Stomach (tissue), 9 donors: ENCODE data around the gene SEMA4D. TPM values are rescaled to one million over a fixed set of nuclear protein-coding genes. Genes with fewer than 3 reads are reported as not detected.

Source experiments
- DNase-seq, 2 donors: peaks; one replicate each; pipeline versions ENCODE4 v3.0.0 to v3.0.0-alpha.2; 2013 to 2019
- H3K27ac ChIP-seq, 5 donors: fragments of 200-600 bp in 4 of 5; sonication (generic) in 4 of 5; one replicate each; pipeline ENCODE4 v1.5.1; 2013 to 2019; ENCODE audit warnings: mild to moderate bottlenecking in 1 of 5, moderate library complexity in 1 of 5
- H3K27me3 ChIP-seq, 3 donors: fragments of 200-600 bp; sonication (generic); one replicate each; pipeline ENCODE4 v1.5.1; 2017 to 2019; ENCODE audit warnings: mixed run types in 1 of 3
- H3K36me3 ChIP-seq, 4 donors: fragments of 200-600 bp; sonication (generic); 1 replicate in 3 of 4; 2 replicates in 1 of 4; pipeline ENCODE4 v1.5.1; 2016 to 2019
- H3K4me1 ChIP-seq, 4 donors: fragments of 200-600 bp; sonication (generic); one replicate each; pipeline ENCODE4 v1.5.1; 2016 to 2019
- H3K4me3 ChIP-seq, 4 donors: fragments of 200-600 bp; sonication (generic) in 3 of 4; one replicate each; pipeline ENCODE4 v1.5.1; 2016 to 2019; ENCODE audit warnings: mild to moderate bottlenecking in 1 of 4
- H3K9me3 ChIP-seq, 4 donors: fragments of 200-600 bp; sonication (generic); one replicate each; pipeline ENCODE4 v1.5.1; 2016 to 2019
- EP300 ChIP-seq: sonication (generic); formaldehyde crosslinking; IDR thresholded peaks from one replicate; pipeline ENCODE4 v1.6.1; 2017; ENCODE audit warnings: antibody characterized with exemption
- POLR2A ChIP-seq, 4 donors: fragments of 450-650 bp; IDR thresholded peaks; one replicate each; pipeline ENCODE4 v1.6.1; 2016; ENCODE audit warnings: antibody characterized with exemption in 4 of 4, control low read depth in 2 of 4, mild to moderate bottlenecking in 1 of 4, moderate library complexity in 1 of 4
- POLR2AphosphoS5 ChIP-seq, 3 donors: sonication (generic); formaldehyde crosslinking; IDR thresholded peaks; one replicate each; pipeline ENCODE4 v1.6.1; 2016; ENCODE audit warnings: antibody characterized with exemption in 3 of 3
- WGBS, 5 donors: extraction: QIAGEN DNeasy Blood & Tissue Kit in 3 of 5; methylation state at CpG; one replicate each; pipeline versions ENCODE4 v1.1.5 to v1.1.7; 2013 to 2018; 5-methylcytosine and 5-hydroxymethylcytosine counted together
- intact Hi-C: fragments of 100-400 bp; cut with DNase I; formaldehyde crosslinking; loops from one replicate; pipeline ENCODE4 v1.15.1; 2023; ENCODE audit warnings: low total_unique reads
- polyA plus RNA-seq, 3 donors: library from polyadenylated mRNA; stranded (reverse); fragments of 200-250 nt; gene quantifications; one replicate each; pipeline ENCODE4 v1.2.3, GENCODE V29; 2013
- total RNA-seq, 5 donors: library from RNA; depleted of rRNA; stranded (reverse); fragments of >200 nt; gene quantifications; one replicate each; pipeline versions ENCODE4 v1.1.0 to v1.2.3, GENCODE V29; 2014 to 2016
- TF ChIP-seq, protein P1 (sequence below), 7 experiments: fragments of 450-650 bp in 4 of 7; fragments of 200-600 bp in 3 of 7; sonication (generic) in 3 of 7; IDR thresholded peaks; one replicate each; pipeline ENCODE4 v1.5.1; 2016 to 2019; ENCODE audit warnings: antibody characterized with exemption in 7 of 7, control low read depth in 2 of 7, mild to moderate bottlenecking in 1 of 7
- donor health status: healthy with polysubstance abuse.
- donor health status: Bipolar disorder and iron deficiency.
- donor health status: healthy.

The SEMA4D gene
- total and polyA plus RNA-seq, 8 donors: 4.9 to 43.3 (median 12.5) TPM

DNA sequence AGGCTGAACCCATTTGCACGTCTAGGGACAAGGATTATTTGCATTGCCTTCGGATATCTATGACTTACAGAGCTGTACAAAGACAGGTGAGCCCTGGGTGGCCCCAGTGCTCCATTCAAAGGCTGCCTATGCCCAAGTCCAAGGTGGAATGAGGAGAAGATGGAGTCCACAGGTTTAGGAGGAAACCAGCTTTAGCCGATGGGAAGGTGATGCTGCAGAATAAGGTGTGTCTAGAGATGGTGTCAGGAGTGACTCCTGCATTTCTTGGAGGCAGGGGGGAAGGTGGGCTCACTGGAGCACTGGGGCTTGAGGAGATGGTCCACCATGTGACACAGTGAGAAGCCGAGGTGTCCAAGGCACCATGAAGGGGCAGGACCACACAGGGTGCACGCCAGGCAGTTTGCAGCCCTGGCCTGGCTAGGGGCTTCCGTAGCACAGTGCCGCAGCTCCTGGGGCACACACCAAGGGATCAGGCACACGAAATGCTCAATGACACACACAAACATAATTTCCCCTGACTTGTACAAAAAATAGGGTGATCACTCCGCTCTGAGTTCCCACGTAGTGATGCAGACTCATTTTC is 32.1 kb downstream of the SEMA4D start:
- H3K27me3 ChIP-seq: no peaks in the 10 kb centered on the region
- H3K4me3 ChIP-seq: no peak overlapping the region
- H3K36me3 ChIP-seq: no peaks in the 10 kb centered on the region
- H3K9me3 ChIP-seq: no peaks in the 10 kb centered on the region
- no peak for DNase-seq
- 85 to 89% (median 85%) methylated on average over 10 of the region's 10 CpGs for WGBS, 5 donors
- peak overlapping the region in 1 of 5 donors; percentile 80 for H3K27ac ChIP-seq
- intact Hi-C loops: no loop called here
- H3K4me1 ChIP-seq: peaks cover 0 to 91% (median 22%) of the 10 kb centered on the region in 4 donors
- TF ChIP-seq, protein P1, sequence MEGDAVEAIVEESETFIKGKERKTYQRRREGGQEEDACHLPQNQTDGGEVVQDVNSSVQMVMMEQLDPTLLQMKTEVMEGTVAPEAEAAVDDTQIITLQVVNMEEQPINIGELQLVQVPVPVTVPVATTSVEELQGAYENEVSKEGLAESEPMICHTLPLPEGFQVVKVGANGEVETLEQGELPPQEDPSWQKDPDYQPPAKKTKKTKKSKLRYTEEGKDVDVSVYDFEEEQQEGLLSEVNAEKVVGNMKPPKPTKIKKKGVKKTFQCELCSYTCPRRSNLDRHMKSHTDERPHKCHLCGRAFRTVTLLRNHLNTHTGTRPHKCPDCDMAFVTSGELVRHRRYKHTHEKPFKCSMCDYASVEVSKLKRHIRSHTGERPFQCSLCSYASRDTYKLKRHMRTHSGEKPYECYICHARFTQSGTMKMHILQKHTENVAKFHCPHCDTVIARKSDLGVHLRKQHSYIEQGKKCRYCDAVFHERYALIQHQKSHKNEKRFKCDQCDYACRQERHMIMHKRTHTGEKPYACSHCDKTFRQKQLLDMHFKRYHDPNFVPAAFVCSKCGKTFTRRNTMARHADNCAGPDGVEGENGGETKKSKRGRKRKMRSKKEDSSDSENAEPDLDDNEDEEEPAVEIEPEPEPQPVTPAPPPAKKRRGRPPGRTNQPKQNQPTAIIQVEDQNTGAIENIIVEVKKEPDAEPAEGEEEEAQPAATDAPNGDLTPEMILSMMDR (IDR thresholded peaks at IDR 0.05): no peak
- TF ChIP-seq POLR2A (IDR thresholded peaks at IDR 0.05) (no peak), POLR2AphosphoS5 (IDR thresholded peaks at IDR 0.05) (no peak), EP300 (no peak)

DNA sequence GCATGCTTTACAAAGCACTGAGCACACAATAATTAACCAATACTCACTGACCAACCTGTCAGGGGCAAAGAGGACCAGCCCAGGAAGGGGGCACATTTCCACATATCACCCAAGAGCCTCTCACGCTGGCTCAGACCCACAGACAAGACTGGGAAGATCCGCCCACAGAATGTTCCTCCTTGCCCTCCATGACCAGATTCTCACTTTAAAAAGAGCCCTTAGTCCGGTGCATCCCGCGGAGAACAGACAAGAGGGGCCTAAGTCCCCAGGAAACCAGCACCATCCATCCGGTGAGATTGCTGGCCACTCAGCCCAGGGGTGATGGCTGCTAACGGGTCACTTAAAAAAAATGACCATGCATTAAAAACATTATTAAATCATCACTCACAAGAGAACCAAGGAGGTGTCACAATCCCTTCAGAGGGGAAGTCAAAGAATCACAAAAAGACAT is 32.9 kb downstream of the SEMA4D start:
- no peak overlapping the region for H3K4me3 ChIP-seq
- H3K9me3 ChIP-seq: no peaks in the 10 kb centered on the region
- intact Hi-C loops: no loop called here
- TF ChIP-seq, protein P1 (IDR thresholded peaks at IDR 0.05): no peak
- TF ChIP-seq EP300 (no peak), POLR2AphosphoS5 (IDR thresholded peaks at IDR 0.05) (no peak), POLR2A (IDR thresholded peaks at IDR 0.05) (no peak)
- H3K4me1 ChIP-seq: peaks cover 0 to 87% (median 16%) of the 10 kb centered on the region in 4 donors
- H3K27ac ChIP-seq: peak overlapping the region in 4 of 5 donors; percentile 64 to 82 (median 80)
- no peaks in the 10 kb centered on the region for H3K36me3 ChIP-seq
- H3K27me3 ChIP-seq: no peaks in the 10 kb centered on the region
- WGBS, 5 donors: 68 to 85% (median 77%) methylated on average over 7 of the region's 7 CpGs
- DNase-seq: no peak

DNA sequence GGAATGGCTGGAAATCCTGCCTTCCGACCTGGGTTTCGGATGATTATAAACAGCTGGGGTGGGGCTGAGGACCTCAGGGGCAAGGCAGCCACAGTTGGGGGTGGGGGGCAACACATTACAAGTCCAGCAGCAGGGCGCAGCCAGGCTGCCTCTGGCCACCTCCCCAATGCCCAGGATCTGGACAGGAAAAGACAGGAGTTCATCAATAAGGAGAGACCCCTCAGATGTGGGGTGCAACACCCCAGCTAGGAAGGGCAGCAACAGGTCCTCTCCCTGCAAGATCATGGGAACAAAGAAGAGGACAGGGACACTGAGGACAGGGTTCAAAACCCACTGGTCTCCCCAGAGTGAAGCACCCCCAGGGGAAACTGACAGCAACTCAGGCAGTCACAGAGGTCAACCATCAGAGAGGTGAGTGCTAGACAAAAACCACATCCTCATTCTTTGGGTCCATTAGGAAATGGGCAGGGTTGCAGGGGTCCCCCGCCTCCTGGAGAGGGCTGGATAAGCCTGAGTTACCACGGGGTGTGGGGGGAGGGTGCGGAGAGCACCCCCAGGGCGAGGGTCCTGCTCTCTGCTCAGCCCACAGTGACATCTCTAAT is 33.5 kb downstream of the SEMA4D start:
- Histone ChIP-seq H3K27me3 (no peaks in the 10 kb centered on the region), H3K9me3 (no peaks in the 10 kb centered on the region), H3K36me3 (no peaks in the 10 kb centered on the region), H3K4me1 (peaks cover 0 to 87% (median 15%) of the 10 kb centered on the region in 4 donors), H3K27ac (peak overlapping the region; percentile 16 to 82 (median 79)), H3K4me3 (peak overlapping the region in 1 of 4 donors; percentile 7)
- TF ChIP-seq, protein P1 (IDR thresholded peaks at IDR 0.05): no peak
- no peak for TF ChIP-seq POLR2AphosphoS5 (IDR thresholded peaks at IDR 0.05)
- TF ChIP-seq EP300: no peak
- TF ChIP-seq POLR2A (IDR thresholded peaks at IDR 0.05): no peak
- intact Hi-C loops: no loop called here
- 57 to 77% (median 68%) methylated on average over 7 of the region's 7 CpGs for WGBS, 5 donors
- DNase-seq: no peak

DNA sequence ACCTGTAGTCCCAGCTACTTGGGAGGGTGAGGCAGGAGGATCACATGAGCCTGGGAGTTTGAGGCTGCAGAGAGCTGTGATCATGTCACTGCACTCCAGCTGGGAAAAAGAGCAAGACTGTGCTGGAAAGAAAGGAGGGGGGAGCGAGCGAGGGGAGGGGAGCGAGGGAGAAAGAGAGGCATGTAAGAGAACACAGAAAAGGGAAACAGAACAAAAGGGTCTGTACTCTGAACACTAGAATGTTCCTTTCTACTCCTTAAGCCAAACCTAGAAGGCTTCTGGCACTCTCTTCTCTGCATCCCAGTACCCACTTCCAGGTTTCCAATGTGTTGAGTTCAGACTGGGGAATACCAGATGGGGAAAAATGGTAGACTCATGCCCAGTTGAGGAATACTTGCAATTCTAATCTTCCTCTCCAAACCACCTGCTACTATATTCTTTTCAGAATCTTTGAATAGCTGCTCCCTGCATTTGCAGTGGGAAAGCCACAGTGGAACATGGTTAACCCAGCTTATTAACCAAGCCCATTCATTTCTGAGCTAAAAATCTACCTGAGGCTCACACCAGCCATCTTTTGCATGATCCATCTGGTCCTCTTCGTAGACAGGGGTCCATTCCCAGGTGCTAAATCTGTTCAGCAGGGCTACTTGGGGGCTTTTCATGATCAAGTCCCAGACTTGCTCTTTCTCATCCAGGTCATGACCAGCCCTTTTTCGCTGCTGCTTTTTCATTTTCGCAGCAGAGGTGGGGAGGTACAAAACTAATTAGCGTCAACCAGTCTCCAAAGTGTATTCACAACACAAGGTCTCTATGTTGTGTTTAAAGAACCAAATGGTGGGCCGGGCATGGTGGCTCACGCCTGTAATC is 34.9 kb downstream of the SEMA4D start:
- H3K27ac ChIP-seq: peak overlapping the region in 2 of 5 donors; percentile 24 to 82
- 90 to 98% (median 94%) methylated on average over 7 to 9 of the region's 9 CpGs for WGBS, 5 donors
- no peak for DNase-seq
- no peak overlapping the region for H3K4me3 ChIP-seq
- H3K9me3 ChIP-seq: no peaks in the 10 kb centered on the region
- intact Hi-C loops: no loop called here
- no peak for TF ChIP-seq POLR2A (IDR thresholded peaks at IDR 0.05)
- TF ChIP-seq, protein P1 (IDR thresholded peaks at IDR 0.05): no peak
- no peak for TF ChIP-seq POLR2AphosphoS5 (IDR thresholded peaks at IDR 0.05)
- H3K36me3 ChIP-seq: no peaks in the 10 kb centered on the region
- H3K27me3 ChIP-seq: no peaks in the 10 kb centered on the region
- H3K4me1 ChIP-seq: peaks cover 0 to 76% (median 15%) of the 10 kb centered on the region in 4 donors
